H9 (cell line): ENCODE data around the gene LACTB. TPM values are rescaled to one million over a fixed set of nuclear protein-coding genes. Genes with fewer than 3 reads are reported as not detected.
A peak's percentile ranks its signal among the peaks of the same experiment; 100 is the strongest.

ENCODE experiments used
- DNase-seq: peaks from one replicate; pipeline ENCODE4 v3.0.0-alpha.2; 2017
- H2AFZ ChIP-seq: one replicate; pipeline ENCODE4 v1.6.1; 2013; ENCODE audit warnings: mild to moderate bottlenecking, low read length, control low read depth, moderate library complexity
- H2AK5ac ChIP-seq: 2 replicates; pipeline ENCODE4 v1.6.1; 2013; ENCODE audit warnings: low read length, control low read depth, mixed read lengths; ENCODE audit not compliant: insufficient read length
- H2BK120ac ChIP-seq: one replicate; pipeline ENCODE4 v1.6.1; 2013; ENCODE audit warnings: low read depth, mild to moderate bottlenecking, low read length, control low read depth, inconsistent platforms; ENCODE audit not compliant: poor library complexity, severe bottlenecking
- H2BK12ac ChIP-seq: 2 replicates; pipeline ENCODE4 v1.6.1; 2013; ENCODE audit warnings: low read length, control low read depth, mixed read lengths, low read depth; ENCODE audit not compliant: insufficient read length
- H2BK15ac ChIP-seq: 2 replicates; pipeline ENCODE4 v1.6.1; 2013; ENCODE audit warnings: low read depth, low read length, control low read depth
- H2BK20ac ChIP-seq: one replicate; pipeline ENCODE4 v1.6.1; 2013; ENCODE audit warnings: low read depth, mild to moderate bottlenecking, low read length, control low read depth, inconsistent platforms; ENCODE audit not compliant: poor library complexity, severe bottlenecking
- H2BK5ac ChIP-seq: 2 replicates; pipeline ENCODE4 v1.6.1; 2013; ENCODE audit warnings: low read length, control low read depth, mixed read lengths; ENCODE audit not compliant: insufficient read length
- H3K14ac ChIP-seq: 2 replicates; pipeline ENCODE4 v1.6.1; 2013; ENCODE audit warnings: low read length, control low read depth; ENCODE audit not compliant: insufficient read depth
- H3K18ac ChIP-seq: 2 replicates; pipeline ENCODE4 v1.6.1; 2013; ENCODE audit warnings: low read depth, mild to moderate bottlenecking, mixed read lengths, low read length, control low read depth; ENCODE audit not compliant: insufficient read length
- H3K23ac ChIP-seq: 2 replicates; pipeline ENCODE4 v1.6.1; 2013; ENCODE audit warnings: low read length, control low read depth, mixed read lengths, low read depth; ENCODE audit not compliant: insufficient read length
- H3K23me2 ChIP-seq: 2 replicates; pipeline ENCODE4 v1.6.1; 2013; ENCODE audit warnings: low read depth, mild to moderate bottlenecking, mixed read lengths, low read length, control low read depth; ENCODE audit not compliant: insufficient read length, poor library complexity, severe bottlenecking
- H3K27ac ChIP-seq: 2 replicates; pipeline ENCODE4 v1.5.1; 2013; ENCODE audit warnings: low read length, control low read depth, mixed read lengths, low read depth; ENCODE audit not compliant: insufficient read length
- H3K27me3 ChIP-seq: 2 replicates; pipeline ENCODE4 v1.6.1; 2013; ENCODE audit warnings: low read length, control low read depth, inconsistent platforms; ENCODE audit not compliant: insufficient read depth
- H3K4ac ChIP-seq: 2 replicates; pipeline ENCODE4 v1.6.1; 2013; ENCODE audit warnings: low read depth, mild to moderate bottlenecking, control low read depth, inconsistent platforms, low read length, moderate library complexity
- H3K4me1 ChIP-seq: 2 replicates; pipeline ENCODE4 v1.6.1; 2013; ENCODE audit warnings: low read length, control low read depth, inconsistent platforms; ENCODE audit not compliant: insufficient read depth
- H3K4me2 ChIP-seq: 2 replicates; pipeline ENCODE4 v1.6.1; 2013; ENCODE audit warnings: low read length, control low read depth, mixed read lengths; ENCODE audit not compliant: insufficient read length, insufficient read depth
- H3K56ac ChIP-seq: 2 replicates; pipeline ENCODE4 v1.6.1; 2013; ENCODE audit warnings: low read depth, mild to moderate bottlenecking, mixed read lengths, low read length, control low read depth; ENCODE audit not compliant: insufficient read length
- H3K79me1 ChIP-seq: 2 replicates; pipeline ENCODE4 v1.6.1; 2013; ENCODE audit warnings: low read depth, mild to moderate bottlenecking, moderate library complexity, low read length, control low read depth, inconsistent platforms; ENCODE audit not compliant: insufficient read depth, poor library complexity, severe bottlenecking
- H3K79me2 ChIP-seq: 2 replicates; pipeline ENCODE4 v1.6.1; 2013; ENCODE audit warnings: low read length, control low read depth, inconsistent platforms; ENCODE audit not compliant: insufficient read depth
- H3K9ac ChIP-seq: 2 replicates; pipeline ENCODE4 v1.6.1; 2013; ENCODE audit warnings: low read length, control low read depth, mixed read lengths; ENCODE audit not compliant: insufficient read length; ENCODE audit errors: extremely low read depth
- H3K9me3 ChIP-seq: one replicate; pipeline ENCODE4 v1.6.1; 2013; ENCODE audit warnings: low read depth, low read length, inconsistent platforms; ENCODE audit not compliant: control insufficient read depth
- H3T11ph ChIP-seq: one replicate; pipeline ENCODE4 v1.6.1; 2013; ENCODE audit warnings: mild to moderate bottlenecking, low read length, control low read depth, inconsistent platforms
- H4K20me1 ChIP-seq: one replicate; pipeline ENCODE4 v1.6.1; 2013; ENCODE audit not compliant: control insufficient read depth, insufficient read length, insufficient read depth
- H4K5ac ChIP-seq: 2 replicates; pipeline ENCODE4 v1.6.1; 2013; ENCODE audit warnings: low read depth, mild to moderate bottlenecking, mixed read lengths, low read length, control low read depth; ENCODE audit not compliant: insufficient read length
- H4K8ac ChIP-seq: replicated peaks from 2 replicates; pipeline ENCODE4 v1.6.1; 2013; ENCODE audit warnings: low read length, control low read depth, mixed read lengths, low read depth; ENCODE audit not compliant: insufficient read length
- H4K91ac ChIP-seq: 2 replicates; pipeline ENCODE4 v1.6.1; 2013; ENCODE audit warnings: low read depth, mild to moderate bottlenecking, moderate library complexity, mixed read lengths, low read length, control low read depth; ENCODE audit not compliant: insufficient read length
- H3K27ac Mint-ChIP-seq, 3 experiments: 2 replicates in 2 of 3; 3 replicates in 1 of 3; pipeline ENCODE4 v1.8.0; 2020 to 2021; ENCODE audit warnings: mixed read lengths in 3 of 3, mild to moderate bottlenecking in 1 of 3, moderate library complexity in 1 of 3
- H3K27me3 Mint-ChIP-seq: 2 replicates; pipeline ENCODE4 v1.8.0; 2021; ENCODE audit warnings: low read depth, mild to moderate bottlenecking, moderate library complexity, mixed read lengths
- H3K36me3 Mint-ChIP-seq, 3 experiments: 2 replicates in 2 of 3; 3 replicates in 1 of 3; pipeline ENCODE4 v1.8.0; 2020 to 2021; ENCODE audit warnings: low read depth in 3 of 3, mixed read lengths in 3 of 3; ENCODE audit not compliant: insufficient read depth in 1 of 3
- H3K4me1 Mint-ChIP-seq, 2 experiments: 2 replicates each; pipeline ENCODE4 v1.8.0; 2020; ENCODE audit warnings: mixed read lengths in 2 of 2
- H3K4me3 Mint-ChIP-seq, 2 experiments: 2 replicates in 1 of 2; 3 replicates in 1 of 2; pipeline ENCODE4 v1.8.0; 2020 to 2021; ENCODE audit warnings: mild to moderate bottlenecking in 2 of 2, mixed read lengths in 2 of 2, moderate library complexity in 1 of 2
- H3K9me3 Mint-ChIP-seq, 2 experiments: 2 replicates in 1 of 2; 3 replicates in 1 of 2; pipeline ENCODE4 v1.8.0; 2020; ENCODE audit warnings: mild to moderate bottlenecking in 2 of 2, mixed read lengths in 2 of 2, moderate library complexity in 1 of 2
- WGBS: extraction: QIAGEN DNeasy Blood & Tissue Kit; methylation state at CpG from one replicate; pipeline ENCODE4 v1.1.7; 2013; ENCODE audit warnings: missing lambda C conversion rate, low lambda C conversion rate, mixed read lengths; ENCODE audit not compliant: insufficient read length; ENCODE audit errors: extremely low coverage; 5-methylcytosine and 5-hydroxymethylcytosine counted together
- total RNA-seq: library from RNA; stranded (reverse); gene quantifications from 2 replicates; pipeline ENCODE4 v1.2.1, GENCODE V29; 2021
- TF ChIP-seq, protein P1 (sequence below): fragments of 200-600 bp; sonication (generic); conservative IDR thresholded peaks from 3 replicates; pipeline ENCODE4 v1.8.0; 2021; ENCODE audit warnings: antibody characterized with exemption, mild to moderate bottlenecking

Gene LACTB
- total RNA-seq, 1 experiment from 2014 or later: 10.3 TPM

DNA sequence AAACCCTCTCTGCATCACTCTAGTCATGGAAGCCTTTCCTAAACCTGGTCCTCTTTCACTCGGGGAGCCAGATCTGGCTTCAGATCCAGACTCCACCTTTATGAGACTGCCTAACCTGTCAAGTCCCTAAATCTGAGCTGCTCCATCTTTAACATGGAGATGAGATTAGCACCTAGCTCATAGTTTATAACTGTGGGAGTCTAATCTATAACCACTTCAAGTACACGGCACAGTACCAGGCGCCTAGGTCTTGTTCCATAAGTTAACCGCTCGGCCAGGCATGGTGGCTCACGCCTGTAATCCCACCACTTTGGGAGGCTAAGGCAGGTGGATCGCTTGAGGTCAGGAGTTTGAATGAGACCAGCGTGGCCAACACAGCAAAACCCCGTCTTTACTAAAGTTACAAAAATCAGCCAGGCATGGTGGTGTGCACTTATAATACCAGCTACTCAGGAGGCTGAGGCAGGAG is 48.8 kb upstream of the LACTB start:
- peak overlapping the region in 2 of 3 experiments; percentile 44 to 91; a peak in 4 of 7 replicates for H3K27ac Mint-ChIP-seq
- no peak overlapping the region for H2BK20ac ChIP-seq
- no peak overlapping the region for H3K9ac ChIP-seq
- H3K27ac ChIP-seq: no peak overlapping the region
- H3K23me2 ChIP-seq: no peaks in the 10 kb centered on the region
- no peak overlapping the region for H3K4me2 ChIP-seq
- no peak overlapping the region for H3K4ac ChIP-seq
- H3K27me3 Mint-ChIP-seq: no peaks in the 10 kb centered on the region
- H3K4me1 ChIP-seq: peaks cover 14% of the 10 kb centered on the region; the same call in 1 of the 2 replicates
- no peak overlapping the region for H4K8ac ChIP-seq
- no peak overlapping the region for H3K56ac ChIP-seq
- no peak overlapping the region for H4K91ac ChIP-seq
- H2BK12ac ChIP-seq: no peak overlapping the region
- no peak overlapping the region for H2AK5ac ChIP-seq
- no peak overlapping the region for H4K5ac ChIP-seq
- no peak overlapping the region for H2BK15ac ChIP-seq
- H2BK5ac ChIP-seq: no peak overlapping the region
- peaks cover 14 to 47% (median 40%) of the 10 kb centered on the region in 3 experiments; a peak in 6 of 7 replicates for H3K36me3 Mint-ChIP-seq
- no peaks in the 10 kb centered on the region for H3K27me3 ChIP-seq
- DNase-seq: no peak
- no peak overlapping the region for H3K23ac ChIP-seq
- no peaks in the 10 kb centered on the region for H4K20me1 ChIP-seq
- H3T11ph ChIP-seq: no peak overlapping the region
- no peaks in the 10 kb centered on the region for H3K9me3 ChIP-seq
- H3K4me3 Mint-ChIP-seq: no peak overlapping the region
- H3K14ac ChIP-seq: no peak overlapping the region
- TF ChIP-seq, protein P1, sequence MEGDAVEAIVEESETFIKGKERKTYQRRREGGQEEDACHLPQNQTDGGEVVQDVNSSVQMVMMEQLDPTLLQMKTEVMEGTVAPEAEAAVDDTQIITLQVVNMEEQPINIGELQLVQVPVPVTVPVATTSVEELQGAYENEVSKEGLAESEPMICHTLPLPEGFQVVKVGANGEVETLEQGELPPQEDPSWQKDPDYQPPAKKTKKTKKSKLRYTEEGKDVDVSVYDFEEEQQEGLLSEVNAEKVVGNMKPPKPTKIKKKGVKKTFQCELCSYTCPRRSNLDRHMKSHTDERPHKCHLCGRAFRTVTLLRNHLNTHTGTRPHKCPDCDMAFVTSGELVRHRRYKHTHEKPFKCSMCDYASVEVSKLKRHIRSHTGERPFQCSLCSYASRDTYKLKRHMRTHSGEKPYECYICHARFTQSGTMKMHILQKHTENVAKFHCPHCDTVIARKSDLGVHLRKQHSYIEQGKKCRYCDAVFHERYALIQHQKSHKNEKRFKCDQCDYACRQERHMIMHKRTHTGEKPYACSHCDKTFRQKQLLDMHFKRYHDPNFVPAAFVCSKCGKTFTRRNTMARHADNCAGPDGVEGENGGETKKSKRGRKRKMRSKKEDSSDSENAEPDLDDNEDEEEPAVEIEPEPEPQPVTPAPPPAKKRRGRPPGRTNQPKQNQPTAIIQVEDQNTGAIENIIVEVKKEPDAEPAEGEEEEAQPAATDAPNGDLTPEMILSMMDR: no peak
- no CpG with 5 or more reads among the region's 9 CpGs for WGBS
- H3K4me1 Mint-ChIP-seq: peaks cover 62 to 79% of the 10 kb centered on the region in 2 experiments
- no peak overlapping the region for H2AFZ ChIP-seq
- H2BK120ac ChIP-seq: no peak overlapping the region
- no peak overlapping the region for H3K18ac ChIP-seq
- no peaks in the 10 kb centered on the region for H3K79me1 ChIP-seq
- H3K79me2 ChIP-seq: no peaks in the 10 kb centered on the region
- no peaks in the 10 kb centered on the region for H3K9me3 Mint-ChIP-seq
